IPS-18a (cell line): Measurements from ENCODE around the gene ST3GAL3.

Experiments
- H3K27ac ChIP-seq: one replicate; pipeline ENCODE4 v1.5.1; 2013; ENCODE audit warnings: low read length
- H3K27me3 ChIP-seq: one replicate; pipeline ENCODE4 v1.6.1; 2013; ENCODE audit warnings: mild to moderate bottlenecking, low read length; ENCODE audit not compliant: control insufficient read depth, insufficient read depth
- H3K36me3 ChIP-seq: one replicate; pipeline ENCODE4 v1.6.1; 2013; ENCODE audit warnings: low read depth, low read length; ENCODE audit not compliant: control insufficient read depth
- H3K4me1 ChIP-seq: one replicate; pipeline ENCODE4 v1.6.1; 2013; ENCODE audit warnings: low read depth, low read length; ENCODE audit not compliant: control insufficient read depth
- H3K4me3 ChIP-seq: one replicate; pipeline ENCODE4 v1.5.1; 2013; ENCODE audit warnings: low read length
- H3K9ac ChIP-seq: one replicate; pipeline ENCODE4 v1.6.1; 2013; ENCODE audit warnings: mild to moderate bottlenecking, low read length, moderate library complexity
- H3K9me3 ChIP-seq: one replicate; pipeline ENCODE4 v1.6.1; 2013; ENCODE audit warnings: low read depth, low read length; ENCODE audit not compliant: control insufficient read depth

Gene ST3GAL3

DNA sequence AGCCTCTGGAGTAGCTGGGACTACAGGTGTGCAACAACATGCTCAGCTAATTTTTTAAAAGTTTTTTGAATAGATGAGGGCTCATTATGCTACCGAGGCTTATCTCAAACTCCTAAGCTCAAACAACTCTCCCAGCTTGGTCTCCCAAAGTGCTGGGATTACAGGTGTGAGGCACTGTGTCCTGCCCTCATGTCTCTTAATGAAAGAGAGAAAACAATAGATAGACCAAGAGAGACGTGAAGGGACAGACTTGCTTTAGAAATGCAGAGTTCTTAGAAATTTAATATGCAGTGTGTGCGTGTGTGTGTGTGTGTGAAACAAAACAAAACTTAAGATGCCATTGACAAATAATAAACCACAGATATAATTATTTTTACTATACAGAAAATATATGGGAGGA is 105.2 kb downstream of the ST3GAL3 start:
- Histone ChIP-seq H3K4me3 (no peak overlapping the region), H3K27me3 (no peaks in the 10 kb centered on the region), H3K9ac (no peak overlapping the region), H3K4me1 (peaks cover 8% of the 10 kb centered on the region), H3K36me3 (no peaks in the 10 kb centered on the region), H3K9me3 (no peaks in the 10 kb centered on the region), H3K27ac (no peak overlapping the region)

DNA sequence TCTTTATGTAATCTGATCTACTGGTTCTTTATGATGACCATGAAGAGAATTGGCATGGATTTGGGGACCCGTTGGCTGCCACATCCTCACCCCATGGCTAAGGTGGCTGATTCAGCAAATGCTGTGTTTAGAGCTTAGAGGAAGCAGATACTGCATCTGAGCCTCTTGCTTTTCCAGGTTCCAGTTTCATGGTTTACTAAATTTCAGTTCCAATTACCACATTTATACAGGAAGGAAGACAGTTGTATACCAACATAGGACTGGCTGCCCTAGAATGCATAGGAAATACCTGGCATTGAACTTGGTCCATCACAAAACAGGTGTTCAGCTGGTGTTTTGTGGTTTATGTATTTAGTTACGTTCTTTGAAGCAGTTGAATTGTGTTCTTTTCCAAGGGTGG is 107.1 kb downstream of the ST3GAL3 start:
- Histone ChIP-seq H3K4me3 (no peak overlapping the region), H3K27ac (no peak overlapping the region), H3K36me3 (no peaks in the 10 kb centered on the region), H3K4me1 (peaks cover 8% of the 10 kb centered on the region), H3K27me3 (no peaks in the 10 kb centered on the region), H3K9me3 (no peaks in the 10 kb centered on the region), H3K9ac (no peak overlapping the region)

DNA sequence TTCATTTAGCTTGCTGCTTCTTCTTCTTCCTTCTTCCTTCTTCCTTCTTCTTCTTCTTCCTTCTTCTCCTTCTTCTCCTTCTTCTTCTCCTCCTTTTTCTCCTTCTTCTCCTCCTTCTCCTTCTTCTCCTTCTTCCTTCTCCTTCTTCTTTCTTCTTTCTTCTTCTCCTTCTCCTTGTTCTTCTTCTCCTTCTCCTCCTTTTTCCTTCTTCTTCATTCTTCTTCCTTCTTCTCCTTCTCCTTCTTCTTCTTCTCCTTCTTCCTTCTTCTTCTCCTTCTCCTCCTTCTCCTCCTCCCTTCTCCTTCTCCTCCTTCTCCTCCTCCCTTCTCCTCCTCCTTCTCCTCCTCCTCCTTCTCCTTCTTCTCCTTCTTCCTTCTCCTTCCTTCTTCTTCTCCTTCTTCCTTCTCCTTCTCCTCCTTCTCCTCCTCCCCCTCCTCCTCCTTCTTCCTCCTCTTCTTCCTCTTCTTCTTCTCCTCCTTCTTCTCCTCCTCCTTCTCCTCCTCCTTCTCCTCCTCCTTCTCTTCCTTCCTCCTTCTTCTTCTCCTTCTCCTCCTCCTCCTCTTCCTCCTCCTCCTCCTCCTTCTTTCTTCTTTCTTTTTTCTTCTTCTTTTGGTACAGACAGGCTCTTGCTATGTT is 110.1 kb downstream of the ST3GAL3 start:
- no peak overlapping the region for H3K27ac ChIP-seq
- no peak overlapping the region for H3K9ac ChIP-seq
- no peaks in the 10 kb centered on the region for H3K36me3 ChIP-seq
- H3K9me3 ChIP-seq = no peaks in the 10 kb centered on the region
- H3K4me1 ChIP-seq = peaks cover 7% of the 10 kb centered on the region
- H3K4me3 ChIP-seq = no peak overlapping the region
- no peaks in the 10 kb centered on the region for H3K27me3 ChIP-seq

DNA sequence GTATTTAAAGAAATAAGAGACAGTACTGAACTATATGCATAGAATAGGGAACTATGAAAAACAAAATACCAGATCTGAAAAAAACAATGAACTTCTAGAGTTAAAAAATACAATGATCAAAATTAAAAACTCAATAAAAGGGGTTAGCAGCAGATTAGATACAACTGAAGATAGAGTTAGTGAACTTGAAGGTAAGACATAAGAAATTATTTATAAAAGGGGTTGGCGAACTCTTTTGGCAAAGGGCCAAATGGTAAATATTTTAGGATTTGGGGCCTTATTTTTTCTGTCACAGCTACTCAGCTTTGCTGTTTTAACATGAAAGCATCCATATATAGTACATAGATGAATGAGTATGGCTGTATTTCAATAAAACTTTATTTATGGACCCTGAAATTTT is 111.4 kb downstream of the ST3GAL3 start:
- H3K27me3 ChIP-seq = no peaks in the 10 kb centered on the region
- no peaks in the 10 kb centered on the region for H3K36me3 ChIP-seq
- H3K9ac ChIP-seq = no peak overlapping the region
- no peak overlapping the region for H3K4me3 ChIP-seq
- no peaks in the 10 kb centered on the region for H3K9me3 ChIP-seq
- no peak overlapping the region for H3K27ac ChIP-seq
- H3K4me1 ChIP-seq = no peaks in the 10 kb centered on the region

DNA sequence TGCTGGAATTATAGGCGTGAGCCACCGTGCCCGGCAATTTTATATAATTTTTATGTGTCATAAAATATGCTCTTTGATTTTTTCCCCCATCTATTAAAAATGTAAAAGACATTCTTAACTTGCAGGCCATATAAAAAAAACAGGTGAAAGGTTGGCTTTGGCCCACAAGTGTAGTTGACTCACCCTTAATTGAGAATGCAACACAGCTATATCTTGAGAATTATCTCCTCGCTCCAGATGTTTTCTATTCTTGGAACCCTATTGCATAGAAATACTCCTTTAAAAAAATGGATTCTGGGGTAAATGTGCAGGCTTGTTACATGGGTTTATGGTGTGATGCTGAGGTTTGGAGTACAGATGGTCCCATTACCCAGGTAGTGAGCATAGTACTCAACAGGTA is 112.0 kb downstream of the ST3GAL3 start:
- no peak overlapping the region for H3K4me3 ChIP-seq
- no peaks in the 10 kb centered on the region for H3K36me3 ChIP-seq
- no peaks in the 10 kb centered on the region for H3K4me1 ChIP-seq
- no peak overlapping the region for H3K9ac ChIP-seq
- H3K27me3 ChIP-seq = no peaks in the 10 kb centered on the region
- no peaks in the 10 kb centered on the region for H3K9me3 ChIP-seq
- no peak overlapping the region for H3K27ac ChIP-seq

DNA sequence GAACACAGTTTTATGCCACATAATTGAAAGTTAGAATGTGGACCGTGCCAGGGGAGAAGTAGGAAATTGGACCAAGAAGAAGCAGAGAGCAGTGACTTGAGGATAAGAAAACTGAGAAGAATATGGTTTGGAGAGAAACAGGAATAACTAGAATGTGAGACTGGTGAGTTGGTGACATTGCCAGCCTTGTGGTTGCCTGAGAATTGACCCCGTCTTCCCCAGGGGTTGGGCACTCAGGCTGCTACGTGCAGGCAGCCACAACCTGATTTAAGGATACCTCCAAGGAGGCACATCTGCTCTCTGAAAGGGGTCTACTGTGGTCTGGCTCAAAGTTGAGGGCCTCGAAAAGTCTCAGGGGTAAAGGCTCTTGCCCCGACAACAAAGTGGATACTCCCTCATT is 114.1 kb downstream of the ST3GAL3 start:
- Histone ChIP-seq H3K4me3 (no peak overlapping the region), H3K27me3 (no peaks in the 10 kb centered on the region), H3K4me1 (no peaks in the 10 kb centered on the region), H3K36me3 (no peaks in the 10 kb centered on the region), H3K9ac (no peak overlapping the region), H3K27ac (no peak overlapping the region), H3K9me3 (no peaks in the 10 kb centered on the region)

DNA sequence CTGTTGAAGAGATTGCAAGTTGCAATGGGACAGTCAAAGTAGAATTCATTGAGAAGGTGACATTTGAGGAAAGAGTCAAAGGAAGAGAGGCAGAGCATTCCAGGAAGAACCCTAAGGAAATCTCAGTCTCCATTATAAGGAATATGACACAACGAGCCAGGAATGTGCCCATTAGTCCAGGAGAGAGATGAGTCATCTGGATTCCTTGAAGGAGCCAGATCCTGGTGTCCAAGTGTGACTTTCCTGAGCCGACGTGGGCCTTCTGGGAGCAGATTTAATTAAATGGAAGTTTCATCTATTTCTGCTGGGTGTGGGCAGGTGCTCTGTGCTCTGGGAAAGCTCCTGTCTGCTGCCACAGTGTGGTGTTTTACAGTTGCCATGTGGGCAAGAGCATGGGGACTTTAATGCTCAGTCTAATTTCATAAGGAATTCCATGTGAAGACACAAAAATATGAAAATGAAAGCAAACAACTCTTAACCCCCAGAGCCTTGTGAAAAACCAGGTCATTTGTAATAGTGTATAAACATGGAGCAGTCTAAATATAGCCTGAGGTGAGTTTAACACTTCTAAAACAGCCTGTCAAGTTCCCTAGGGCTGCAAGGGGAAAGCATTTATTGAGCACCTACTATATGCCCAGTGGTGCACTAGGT is 114.8 kb downstream of the ST3GAL3 start:
- no peak overlapping the region for H3K9ac ChIP-seq
- H3K4me3 ChIP-seq = no peak overlapping the region
- no peaks in the 10 kb centered on the region for H3K36me3 ChIP-seq
- H3K9me3 ChIP-seq = no peaks in the 10 kb centered on the region
- no peak overlapping the region for H3K27ac ChIP-seq
- no peaks in the 10 kb centered on the region for H3K4me1 ChIP-seq
- no peaks in the 10 kb centered on the region for H3K27me3 ChIP-seq

DNA sequence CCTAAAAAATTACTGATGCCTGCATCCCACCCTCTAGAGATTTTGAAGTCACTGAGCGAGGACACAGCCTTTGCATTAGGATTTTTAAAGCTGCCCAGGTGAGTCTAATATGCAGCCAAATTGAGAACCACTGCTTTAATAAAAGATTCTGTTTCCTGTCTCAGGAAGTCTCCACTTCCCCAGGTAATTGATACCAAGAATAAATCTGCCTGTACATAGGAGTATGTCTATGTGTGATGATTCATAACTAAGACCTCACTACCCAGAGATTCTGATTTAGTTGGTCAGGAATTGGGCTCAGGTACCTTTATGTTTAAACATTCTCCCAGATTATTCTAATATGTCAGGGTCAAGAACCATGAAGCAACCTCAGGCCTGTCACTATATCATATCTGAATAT is 117.5 kb downstream of the ST3GAL3 start:
- H3K36me3 ChIP-seq = no peaks in the 10 kb centered on the region
- no peaks in the 10 kb centered on the region for H3K4me1 ChIP-seq
- H3K27ac ChIP-seq = no peak overlapping the region
- H3K27me3 ChIP-seq = no peaks in the 10 kb centered on the region
- no peaks in the 10 kb centered on the region for H3K9me3 ChIP-seq
- H3K9ac ChIP-seq = no peak overlapping the region
- no peak overlapping the region for H3K4me3 ChIP-seq

DNA sequence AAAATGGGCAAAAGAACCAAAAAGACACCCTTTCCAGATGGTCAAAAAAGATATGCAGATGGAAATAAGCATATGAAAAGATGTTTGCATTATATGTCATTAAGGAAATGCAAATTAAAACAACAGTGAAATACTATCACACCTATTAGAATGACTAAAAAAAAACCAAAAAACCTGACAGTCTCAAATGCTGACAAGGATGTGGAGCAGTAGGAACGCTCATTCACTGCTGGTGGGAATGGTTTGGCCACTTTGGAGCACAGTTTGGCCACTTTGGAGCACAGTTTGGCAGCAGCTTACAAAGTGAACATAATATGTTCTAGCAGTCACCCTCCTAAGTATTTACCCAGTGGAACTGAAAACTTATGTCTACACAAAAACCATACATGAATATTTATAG is 121.2 kb downstream of the ST3GAL3 start:
- H3K4me3 ChIP-seq = no peak overlapping the region
- no peaks in the 10 kb centered on the region for H3K27me3 ChIP-seq
- no peak overlapping the region for H3K27ac ChIP-seq
- H3K4me1 ChIP-seq = no peaks in the 10 kb centered on the region
- H3K9me3 ChIP-seq = no peaks in the 10 kb centered on the region
- H3K9ac ChIP-seq = no peak overlapping the region
- H3K36me3 ChIP-seq = no peaks in the 10 kb centered on the region

DNA sequence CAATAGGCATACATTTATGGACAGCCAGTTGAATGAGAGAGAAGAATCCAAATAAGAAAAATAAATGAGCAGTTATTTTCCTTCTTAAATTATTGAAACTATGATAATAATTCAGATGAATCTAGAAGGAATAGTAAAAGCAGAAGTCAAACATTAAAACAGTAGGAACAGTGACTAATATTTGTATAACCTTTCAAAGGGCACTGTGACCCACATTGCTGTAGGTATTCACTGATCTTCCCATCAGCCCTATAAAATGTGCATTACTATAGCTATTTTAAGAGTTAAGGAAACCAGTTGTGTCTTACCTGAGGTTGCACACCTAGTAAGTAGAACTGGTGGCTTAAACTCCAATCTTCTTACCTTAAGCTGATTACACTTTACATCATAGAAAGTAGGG is 123.5 kb downstream of the ST3GAL3 start:
- Histone ChIP-seq H3K4me1 (peaks cover 14% of the 10 kb centered on the region), H3K9ac (no peak overlapping the region), H3K4me3 (no peak overlapping the region), H3K9me3 (no peaks in the 10 kb centered on the region), H3K27me3 (no peaks in the 10 kb centered on the region), H3K36me3 (no peaks in the 10 kb centered on the region), H3K27ac (no peak overlapping the region)

DNA sequence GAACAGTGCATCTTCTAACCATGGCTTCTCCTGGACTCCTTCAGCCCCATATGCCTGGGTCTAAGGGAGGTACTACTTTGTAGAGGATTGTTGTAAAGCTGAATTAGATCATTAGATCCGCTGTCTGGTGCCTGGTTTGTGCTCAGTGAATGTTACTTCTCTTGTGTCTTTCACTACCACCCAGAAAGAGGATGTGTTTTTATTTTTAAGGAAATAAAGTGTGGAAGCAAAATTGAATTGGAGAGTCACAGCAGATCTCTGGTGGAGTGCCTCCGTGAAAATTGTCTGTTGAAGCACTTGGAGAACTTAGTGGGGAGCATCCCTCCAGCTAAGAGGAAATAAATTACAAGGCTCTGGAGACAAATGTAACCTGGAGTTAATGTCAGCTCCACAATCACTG is 124.5 kb downstream of the ST3GAL3 start:
- no peak overlapping the region for H3K27ac ChIP-seq
- H3K9ac ChIP-seq = no peak overlapping the region
- no peaks in the 10 kb centered on the region for H3K36me3 ChIP-seq
- no peaks in the 10 kb centered on the region for H3K9me3 ChIP-seq
- peaks cover 25% of the 10 kb centered on the region for H3K4me1 ChIP-seq
- H3K27me3 ChIP-seq = no peaks in the 10 kb centered on the region
- no peak overlapping the region for H3K4me3 ChIP-seq

DNA sequence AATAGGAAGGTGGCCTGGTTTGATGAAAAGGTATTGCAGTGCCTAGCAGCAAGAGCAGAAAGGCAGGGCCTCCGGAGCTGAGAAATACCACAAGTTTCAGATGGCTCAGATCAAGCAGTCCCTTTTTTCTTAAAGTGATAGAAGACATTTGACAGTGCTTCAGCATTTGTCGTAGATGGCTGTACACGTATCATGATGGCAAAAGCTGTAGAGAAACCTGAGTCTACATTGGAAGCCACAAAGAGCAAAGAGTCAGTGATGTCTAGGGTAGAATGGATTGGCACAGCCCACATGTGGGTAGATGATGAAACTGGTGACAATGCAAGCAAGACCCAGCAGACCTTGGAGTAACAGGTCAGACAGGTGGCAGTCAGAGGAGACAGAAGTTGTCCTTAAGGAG is 124.9 kb downstream of the ST3GAL3 start:
- peaks cover 25% of the 10 kb centered on the region for H3K4me1 ChIP-seq
- H3K27ac ChIP-seq = no peak overlapping the region
- H3K4me3 ChIP-seq = no peak overlapping the region

More for the DNA sequence above, 124.9 kb downstream of the ST3GAL3 start:
- H3K9me3 ChIP-seq = no peaks in the 10 kb centered on the region
- no peaks in the 10 kb centered on the region for H3K36me3 ChIP-seq
- H3K9ac ChIP-seq = no peak overlapping the region
- no peaks in the 10 kb centered on the region for H3K27me3 ChIP-seq
